Measurements from ENCODE around the gene DGCR2.
"Not testable (repeated sequence)": the region's sequence is repeated elsewhere in the genome, so short reads cannot be mapped to it uniquely, and the experiment has no call there.

- TF ChIP-seq CTCF (IDR thresholded peaks at IDR 0.05; ENCODE audit: insufficient read depth, low read length, poor library complexity, severe bottlenecking); EZH2phosphoT487 (conservative IDR thresholded peaks at IDR 0.05; ENCODE audit: low read length): not testable (repeated sequence)
Observed at GRCh38 chr22:19072853-19073252, 49.4 kb downstream of the DGCR2 start.
